GM18517 (cell line): Measurements from ENCODE around the gene ZFYVE21.

ENCODE experiments used
- ATAC-seq: cut with Tn5 transposase; IDR thresholded peaks from one replicate; pipeline ENCODE4 v1.9.1; 2021; ENCODE audit warnings: mild to moderate bottlenecking, moderate library complexity; ENCODE audit not compliant: unreplicated experiment

The ZFYVE21 gene

GRCh38 chr14:103735815-103736545 lies 20.4 kb downstream of the ZFYVE21 start:
- no peak for ATAC-seq

GRCh38 chr14:103736546-103737431 lies 21.2 kb downstream of the ZFYVE21 start:
- ATAC-seq: no peak

- no peak for ATAC-seq
These were observed 21.9 kb downstream of the ZFYVE21 start for GRCh38 chr14:103737432-103738045.

GRCh38 chr14:103738166-103738565 lies 22.6 kb downstream of the ZFYVE21 start:
- no peak for ATAC-seq

- no peak for ATAC-seq
These were observed 23.3 kb downstream of the ZFYVE21 start for GRCh38 chr14:103738701-103739451.

- ATAC-seq: no peak
These were observed 23.8 kb downstream of the ZFYVE21 start for GRCh38 chr14:103739466-103739792.

GRCh38 chr14:103739793-103740501 lies 24.3 kb downstream of the ZFYVE21 start:
- no peak for ATAC-seq

GRCh38 chr14:103740991-103741689 lies 25.5 kb downstream of the ZFYVE21 start:
- ATAC-seq: no peak

- ATAC-seq: no peak
These were observed 26.3 kb downstream of the ZFYVE21 start for GRCh38 chr14:103741876-103742275.

GRCh38 chr14:103742499-103743255 lies 27.1 kb downstream of the ZFYVE21 start:
- no peak for ATAC-seq

- ATAC-seq: no peak
These were observed 28.1 kb downstream of the ZFYVE21 start for GRCh38 chr14:103743691-103744090.

- ATAC-seq: no peak
These were observed 29.2 kb downstream of the ZFYVE21 start for GRCh38 chr14:103744621-103745395.

- ATAC-seq: no peak
These were observed 29.8 kb downstream of the ZFYVE21 start for GRCh38 chr14:103745424-103745823.

GRCh38 chr14:103746701-103747100 lies 31.1 kb downstream of the ZFYVE21 start:
- ATAC-seq: no peak

- no peak for ATAC-seq
These were observed 32.9 kb downstream of the ZFYVE21 start for GRCh38 chr14:103748534-103748857.

GRCh38 chr14:103749452-103749851 lies 33.8 kb downstream of the ZFYVE21 start:
- no peak for ATAC-seq

- ATAC-seq: no peak
These were observed 34.2 kb downstream of the ZFYVE21 start for GRCh38 chr14:103749860-103750259.

GRCh38 chr14:103753774-103754173 lies 38.2 kb downstream of the ZFYVE21 start:
- no peak for ATAC-seq
